NB4 (cell line): Measurements from ENCODE around the gene COL6A1.

ENCODE experiments used
- DNase-seq: peaks from one replicate; pipeline ENCODE4 v3.0.0; 2010; ENCODE audit warnings: low read depth
- H3K4me3 ChIP-seq: one replicate; pipeline ENCODE4 v1.5.1; 2011; ENCODE audit warnings: mild to moderate bottlenecking, low read depth, low read length, moderate library complexity
- MYC ChIP-seq: IDR thresholded peaks from 2 replicates; pipeline ENCODE4 v1.6.1; 2011; ENCODE audit warnings: low read depth, low read length
- POLR2A ChIP-seq: IDR thresholded peaks from 2 replicates; pipeline ENCODE4 v1.6.1; 2011; ENCODE audit warnings: mild to moderate bottlenecking; ENCODE audit not compliant: insufficient read length; ENCODE audit errors: extremely low read depth
- TF ChIP-seq, protein P1 (sequence below): IDR thresholded peaks from one replicate; pipeline ENCODE4 v1.5.1; 2012; ENCODE audit warnings: low read depth, low read length
- TF ChIP-seq, protein P2 (sequence below): IDR thresholded peaks from 2 replicates; pipeline ENCODE4 v1.6.1; 2011; ENCODE audit warnings: low read depth, low read length

The COL6A1 gene

DNA sequence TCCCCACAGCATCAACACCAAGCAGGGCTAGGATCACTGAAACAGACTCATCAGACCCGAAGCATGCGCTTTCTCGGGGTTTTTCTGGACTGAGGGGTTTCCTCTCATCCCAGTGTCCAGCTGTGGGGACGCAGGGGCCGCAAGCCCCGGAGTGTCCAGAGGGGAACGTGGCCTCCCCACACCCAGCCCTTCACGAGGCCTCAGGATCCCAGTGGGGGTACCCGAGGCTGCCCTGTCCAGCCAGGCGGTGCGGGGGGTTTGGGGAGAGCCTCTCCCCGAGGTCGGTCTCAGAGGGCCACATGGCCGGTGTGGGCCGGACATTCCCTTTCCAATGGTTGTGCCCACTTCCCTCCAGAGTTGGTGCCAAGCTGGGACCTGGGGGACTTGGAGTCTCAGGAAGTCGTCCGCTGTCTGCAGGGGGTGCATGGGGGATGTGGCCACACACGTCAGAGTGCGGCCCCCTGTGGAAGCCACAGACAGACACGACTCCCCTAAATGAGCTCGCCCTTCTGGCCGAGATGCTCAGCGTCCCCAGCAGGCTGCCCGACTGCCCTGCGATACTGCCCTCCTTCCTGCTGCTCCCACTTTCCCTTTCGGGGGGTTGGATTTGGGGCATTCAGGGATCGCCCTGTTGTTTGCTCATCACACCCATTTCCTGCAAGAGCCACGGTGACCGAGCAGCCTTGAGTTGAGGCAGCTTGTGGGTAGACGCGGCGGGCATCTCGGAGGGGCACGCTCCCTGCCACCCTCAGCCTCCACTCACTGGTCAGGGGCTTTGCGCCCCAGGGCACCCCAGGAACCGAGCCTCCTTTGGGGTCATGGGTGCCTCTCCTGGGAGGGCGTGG is 4.1 kb downstream of the COL6A1 start:
- no peak overlapping the region for H3K4me3 ChIP-seq
- no peak for DNase-seq
- no peak for TF ChIP-seq MYC
- TF ChIP-seq, protein P1, sequence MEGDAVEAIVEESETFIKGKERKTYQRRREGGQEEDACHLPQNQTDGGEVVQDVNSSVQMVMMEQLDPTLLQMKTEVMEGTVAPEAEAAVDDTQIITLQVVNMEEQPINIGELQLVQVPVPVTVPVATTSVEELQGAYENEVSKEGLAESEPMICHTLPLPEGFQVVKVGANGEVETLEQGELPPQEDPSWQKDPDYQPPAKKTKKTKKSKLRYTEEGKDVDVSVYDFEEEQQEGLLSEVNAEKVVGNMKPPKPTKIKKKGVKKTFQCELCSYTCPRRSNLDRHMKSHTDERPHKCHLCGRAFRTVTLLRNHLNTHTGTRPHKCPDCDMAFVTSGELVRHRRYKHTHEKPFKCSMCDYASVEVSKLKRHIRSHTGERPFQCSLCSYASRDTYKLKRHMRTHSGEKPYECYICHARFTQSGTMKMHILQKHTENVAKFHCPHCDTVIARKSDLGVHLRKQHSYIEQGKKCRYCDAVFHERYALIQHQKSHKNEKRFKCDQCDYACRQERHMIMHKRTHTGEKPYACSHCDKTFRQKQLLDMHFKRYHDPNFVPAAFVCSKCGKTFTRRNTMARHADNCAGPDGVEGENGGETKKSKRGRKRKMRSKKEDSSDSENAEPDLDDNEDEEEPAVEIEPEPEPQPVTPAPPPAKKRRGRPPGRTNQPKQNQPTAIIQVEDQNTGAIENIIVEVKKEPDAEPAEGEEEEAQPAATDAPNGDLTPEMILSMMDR, result no peak
- TF ChIP-seq POLR2A, result no peak
- TF ChIP-seq, protein P2, sequence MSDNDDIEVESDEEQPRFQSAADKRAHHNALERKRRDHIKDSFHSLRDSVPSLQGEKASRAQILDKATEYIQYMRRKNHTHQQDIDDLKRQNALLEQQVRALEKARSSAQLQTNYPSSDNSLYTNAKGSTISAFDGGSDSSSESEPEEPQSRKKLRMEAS, result no peak

DNA sequence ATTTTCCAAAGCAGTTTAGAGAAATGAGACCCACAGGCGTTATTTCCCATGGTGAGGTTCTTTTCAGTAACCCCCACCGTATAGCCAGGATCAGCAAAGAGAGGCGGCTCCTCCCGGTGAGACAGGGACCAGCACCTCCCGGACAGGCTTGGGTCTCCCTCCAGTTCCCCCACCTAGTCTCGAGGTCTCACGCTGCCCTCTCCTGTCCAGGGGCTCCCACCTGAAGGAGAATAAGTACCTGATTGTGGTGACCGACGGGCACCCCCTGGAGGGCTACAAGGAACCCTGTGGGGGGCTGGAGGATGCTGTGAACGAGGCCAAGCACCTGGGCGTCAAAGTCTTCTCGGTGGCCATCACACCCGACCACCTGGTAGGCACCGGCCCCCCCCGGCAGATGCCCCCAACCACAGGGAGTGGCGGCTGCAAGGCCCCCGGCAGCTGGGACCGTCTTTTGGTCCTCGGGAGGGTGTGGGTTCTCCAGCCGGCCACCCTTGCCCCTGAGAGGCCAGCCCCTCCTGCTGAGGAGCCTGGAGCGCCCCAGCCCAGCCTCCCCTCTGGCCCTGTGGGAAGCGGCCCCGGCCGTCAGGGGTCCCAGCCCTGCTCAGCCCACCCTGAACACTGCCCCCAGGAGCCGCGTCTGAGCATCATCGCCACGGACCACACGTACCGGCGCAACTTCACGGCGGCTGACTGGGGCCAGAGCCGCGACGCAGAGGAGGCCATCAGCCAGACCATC is 4.9 kb downstream of the COL6A1 start:
- no peak overlapping the region for H3K4me3 ChIP-seq
- no peak for DNase-seq
- TF ChIP-seq, protein P2, result no peak
- TF ChIP-seq, protein P1, result no peak
- TF ChIP-seq MYC (no peak), POLR2A (no peak)

DNA sequence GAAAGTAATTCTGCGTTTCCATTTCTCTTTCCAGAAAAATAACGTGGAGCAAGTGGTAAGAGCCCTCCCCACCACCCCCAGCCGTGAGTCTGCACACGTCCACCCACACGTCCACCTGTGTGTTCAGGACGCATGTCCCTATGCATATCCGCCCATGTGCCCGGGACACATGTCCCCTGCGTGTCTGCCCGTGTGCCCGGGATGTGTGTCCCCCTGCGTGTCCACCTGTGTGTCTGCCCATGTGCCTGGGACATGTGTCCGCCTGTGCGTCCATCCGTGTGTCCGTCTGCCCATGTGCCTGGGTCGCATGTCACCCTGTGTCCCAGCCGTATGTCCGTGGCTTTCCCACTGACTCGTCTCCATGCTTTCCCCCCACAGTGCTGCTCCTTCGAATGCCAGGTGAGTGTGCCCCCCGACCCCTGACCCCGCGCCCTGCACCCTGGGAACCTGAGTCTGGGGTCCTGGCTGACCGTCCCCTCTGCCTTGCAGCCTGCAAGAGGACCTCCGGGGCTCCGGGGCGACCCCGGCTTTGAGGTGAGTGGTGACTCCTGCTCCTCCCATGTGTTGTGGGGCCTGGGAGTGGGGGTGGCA is 5.6 kb downstream of the COL6A1 start:
- TF ChIP-seq, protein P1, result no peak
- TF ChIP-seq, protein P2, result no peak
- TF ChIP-seq MYC (no peak), POLR2A (no peak)
- no peak overlapping the region for H3K4me3 ChIP-seq
- DNase-seq, result no peak

DNA sequence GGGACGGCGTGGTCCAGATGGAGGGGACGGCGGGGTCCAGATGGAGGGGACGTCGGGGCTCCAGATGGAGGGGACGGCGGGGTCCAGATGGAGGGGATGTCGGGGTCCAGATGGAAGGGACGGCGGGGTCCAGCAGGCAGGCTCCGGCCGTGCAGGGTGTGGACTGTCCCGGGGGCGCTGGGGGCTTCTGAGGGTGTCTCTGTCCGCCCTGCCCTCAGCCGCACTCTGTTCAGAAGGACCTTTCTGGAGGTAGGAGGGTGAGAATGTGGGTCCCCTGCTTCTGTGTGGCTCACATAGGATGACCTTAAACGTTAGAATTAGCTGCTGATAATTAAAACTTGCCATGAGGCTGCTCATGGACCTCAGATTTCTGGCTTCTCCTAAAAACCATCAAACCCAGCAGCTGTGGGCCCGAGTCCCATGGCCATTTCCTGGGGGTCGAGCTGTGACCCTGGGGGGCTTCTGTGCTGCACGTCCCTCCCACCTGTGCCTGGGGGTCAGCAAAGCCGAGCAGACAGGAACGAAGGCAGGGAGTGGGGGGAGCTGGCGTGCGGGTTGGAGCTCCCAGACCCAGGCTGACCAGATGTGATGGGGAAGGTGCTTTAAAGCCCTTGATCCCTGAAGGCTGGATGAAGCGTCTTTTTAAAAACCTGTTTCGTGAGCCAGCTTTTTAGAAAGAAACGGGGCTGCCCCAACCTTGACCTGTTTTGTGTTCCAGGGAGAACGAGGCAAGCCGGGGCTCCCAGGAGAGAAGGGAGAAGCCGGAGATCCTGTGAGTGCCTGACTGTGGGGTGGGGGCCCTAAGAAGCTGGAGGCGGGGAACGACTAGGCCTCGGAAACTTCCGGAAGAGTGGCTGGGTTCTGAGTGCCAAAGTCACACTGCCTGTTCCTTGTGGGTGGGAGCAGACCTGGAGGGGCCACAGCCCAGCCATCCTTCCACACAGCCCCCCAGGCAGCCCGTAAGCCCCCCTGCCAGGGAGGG is 7.1 kb downstream of the COL6A1 start:
- no peak for TF ChIP-seq MYC
- TF ChIP-seq, protein P1, result no peak
- TF ChIP-seq POLR2A, result no peak
- TF ChIP-seq, protein P2, result no peak
- H3K4me3 ChIP-seq, result no peak overlapping the region

DNA sequence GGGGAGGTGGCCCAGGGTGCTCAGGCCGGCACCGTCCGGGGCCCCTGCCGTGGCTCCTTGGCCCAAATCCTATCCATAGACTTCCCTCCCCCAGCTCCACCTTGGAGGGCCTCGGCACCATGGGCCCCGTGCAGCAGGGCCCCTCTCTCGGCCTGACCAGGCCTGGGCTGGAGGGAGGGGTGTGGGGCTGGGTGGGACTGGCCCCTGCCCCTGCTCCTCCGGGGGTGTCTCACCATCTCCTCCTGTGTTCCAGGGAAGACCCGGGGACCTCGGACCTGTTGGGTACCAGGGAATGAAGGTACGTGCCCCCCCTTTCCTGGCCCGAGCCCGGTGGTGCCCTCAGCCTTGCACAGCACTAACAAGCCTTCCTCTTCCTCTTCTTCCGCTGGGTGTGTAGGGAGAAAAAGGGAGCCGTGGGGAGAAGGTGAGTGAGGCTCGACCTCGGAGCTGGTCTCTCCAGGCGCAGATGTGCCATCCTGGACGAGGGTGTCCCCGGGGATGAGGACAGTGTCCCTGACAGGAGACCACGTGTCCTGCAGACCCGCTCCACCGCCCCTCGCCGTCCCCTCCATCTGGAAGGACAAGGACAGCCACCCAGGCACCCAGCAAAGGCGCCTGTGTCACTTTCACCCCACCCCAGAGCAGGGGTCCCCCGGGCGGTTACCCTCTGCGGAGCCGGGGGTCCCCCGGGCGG is 7.9 kb downstream of the COL6A1 start:
- no peak overlapping the region for H3K4me3 ChIP-seq
- TF ChIP-seq, protein P2, result no peak
- TF ChIP-seq POLR2A, result no peak
- TF ChIP-seq, protein P1, result no peak
- TF ChIP-seq MYC, result no peak
- no peak for DNase-seq

More for the DNA sequence above, 7.1 kb downstream of the COL6A1 start:
- no peak for DNase-seq
